Measurements from ENCODE around the gene CYP8B1. TPM values are rescaled to one million over a fixed set of nuclear protein-coding genes. Genes with fewer than 3 reads are reported as not detected.

CYP8B1 gene
- total RNA-seq, 4 donors from 2014 or later, result 0.19 to 0.36 TPM; not detected in 2

- no peak for DNase-seq (ENCODE audit: low spot score)
- peak; percentile 84 for ATAC-seq (ENCODE audit: low FRiP score)
Measured at GRCh38 chr3:42906070-42906847, 30.6 kb upstream of the CYP8B1 start, which contains the start of gene ZNF662. TSS of gene ZNF662 (plus strand) at chr3:42906142. CDS start at chr3:42908115, 1,973 bp downstream.

GRCh38 chr3:42905740-42906069 is 30.0 kb upstream of the CYP8B1 start:
- TF ChIP-seq CTCF (IDR thresholded peaks at IDR 0.05), result no peak
- DNase-seq (ENCODE audit: low spot score), result no peak
- no peak for ATAC-seq (ENCODE audit: low FRiP score)

More at GRCh38 chr3:42906070-42906847, 30.6 kb upstream of the CYP8B1 start, which contains the start of gene ZNF662:
- no peak for TF ChIP-seq CTCF (IDR thresholded peaks at IDR 0.05)

GRCh38 chr3:42904076-42904475 is 28.4 kb upstream of the CYP8B1 start:
- no peak for ATAC-seq (ENCODE audit: low FRiP score)
- no peak for TF ChIP-seq CTCF (IDR thresholded peaks at IDR 0.05)
- no peak for DNase-seq (ENCODE audit: low spot score)

GRCh38 chr3:42902257-42902656 is 26.6 kb upstream of the CYP8B1 start:
- no peak for TF ChIP-seq CTCF (IDR thresholded peaks at IDR 0.05)
- ATAC-seq (ENCODE audit: low FRiP score), result no peak
- no peak for DNase-seq (ENCODE audit: low spot score)

GRCh38 chr3:42901073-42901415 is 25.4 kb upstream of the CYP8B1 start:
- ATAC-seq (ENCODE audit: low FRiP score) (no peak), DNase-seq (ENCODE audit: low spot score) (no peak)
- no peak for TF ChIP-seq CTCF (IDR thresholded peaks at IDR 0.05)

GRCh38 chr3:42900226-42901072 is 24.8 kb upstream of the CYP8B1 start:
- no peak for DNase-seq (ENCODE audit: low spot score)
- no peak for ATAC-seq (ENCODE audit: low FRiP score)
- no peak for TF ChIP-seq CTCF (IDR thresholded peaks at IDR 0.05)

Measured in omental fat pad (tissue), 4 donors.